ENCODE measurements around the gene C11orf16.

The C11orf16 gene

GRCh38 chr11:8922691-8923090, 10.1 kb downstream of the C11orf16 start:
- H3K4me1 ChIP-seq (ENCODE audit: insufficient read depth, low read length, poor library complexity, severe bottlenecking) = no peaks in the 10 kb centered on the region

GRCh38 chr11:8917157-8917825, 15.5 kb downstream of the C11orf16 start:
- TF ChIP-seq EZH2phosphoT487 (IDR thresholded peaks at IDR 0.05; ENCODE audit: borderline replicate concordance) (no peak), CTCF (conservative IDR thresholded peaks at IDR 0.05; ENCODE audit: low read length) (no peak)
- no peaks in the 10 kb centered on the region for H3K9me2 ChIP-seq (replicated peaks; ENCODE audit: low read depth, low read length)
- H3K9me3 ChIP-seq (ENCODE audit: insufficient read depth, low read depth, low read length) = no peaks in the 10 kb centered on the region
- no peaks in the 10 kb centered on the region for H3F3A ChIP-seq (ENCODE audit: low read depth)
- H4K20me1 ChIP-seq (ENCODE audit: insufficient read depth, low read length, poor library complexity, severe bottlenecking) = peaks cover 1% of the 10 kb centered on the region
- H3K4me1 ChIP-seq (ENCODE audit: insufficient read depth, low read length, poor library complexity, severe bottlenecking) = peaks cover 16% of the 10 kb centered on the region
- no peaks in the 10 kb centered on the region for H3K27me3 ChIP-seq (ENCODE audit: insufficient read depth, low read length, poor library complexity, severe bottlenecking)
- no peak overlapping the region for H3K4me3 ChIP-seq (ENCODE audit: low read length, poor library complexity, severe bottlenecking)
- H2AFZ ChIP-seq (ENCODE audit: low read length) = no peak overlapping the region
- H3K79me2 ChIP-seq (ENCODE audit: insufficient read depth, low read length) = peaks cover 12% of the 10 kb centered on the region
- H3K4me2 ChIP-seq (ENCODE audit: low read depth, low read length, poor library complexity, severe bottlenecking) = no peak overlapping the region
- H3K36me3 ChIP-seq (ENCODE audit: insufficient read depth, low read length) = peaks cover 12% of the 10 kb centered on the region; the same call in 1 of the 2 replicates
- H3K9ac ChIP-seq (ENCODE audit: low read depth, low read length, poor library complexity, severe bottlenecking) = no peak overlapping the region

More at GRCh38 chr11:8922691-8923090, 10.1 kb downstream of the C11orf16 start:
- no peak overlapping the region for H3K4me3 ChIP-seq (ENCODE audit: low read length, poor library complexity, severe bottlenecking)
- no peak overlapping the region for H2AFZ ChIP-seq (ENCODE audit: low read length)
- H4K20me1 ChIP-seq (ENCODE audit: insufficient read depth, low read length, poor library complexity, severe bottlenecking) = no peaks in the 10 kb centered on the region
- H3K4me2 ChIP-seq (ENCODE audit: low read depth, low read length, poor library complexity, severe bottlenecking) = no peak overlapping the region
- TF ChIP-seq EZH2phosphoT487 (IDR thresholded peaks at IDR 0.05; ENCODE audit: borderline replicate concordance) (no peak), CTCF (conservative IDR thresholded peaks at IDR 0.05; ENCODE audit: low read length) (no peak)
- H3K27me3 ChIP-seq (ENCODE audit: insufficient read depth, low read length, poor library complexity, severe bottlenecking) = no peaks in the 10 kb centered on the region
- H3K9me2 ChIP-seq (replicated peaks; ENCODE audit: low read depth, low read length) = no peaks in the 10 kb centered on the region
- H3K9me3 ChIP-seq (ENCODE audit: insufficient read depth, low read depth, low read length) = no peaks in the 10 kb centered on the region
- H3K79me2 ChIP-seq (ENCODE audit: insufficient read depth, low read length) = no peaks in the 10 kb centered on the region
- H3F3A ChIP-seq (ENCODE audit: low read depth) = no peaks in the 10 kb centered on the region
- peaks cover 4% of the 10 kb centered on the region; the same call in 1 of the 2 replicates for H3K36me3 ChIP-seq (ENCODE audit: insufficient read depth, low read length)
- no peak overlapping the region for H3K9ac ChIP-seq (ENCODE audit: low read depth, low read length, poor library complexity, severe bottlenecking)

GRCh38 chr11:8914661-8915018, 18.1 kb downstream of the C11orf16 start:
- TF ChIP-seq CTCF (conservative IDR thresholded peaks at IDR 0.05; ENCODE audit: low read length) (no peak; the same call in 1 of the 2 replicates), EZH2phosphoT487 (IDR thresholded peaks at IDR 0.05; ENCODE audit: borderline replicate concordance) (no peak)
- H3K4me1 ChIP-seq (ENCODE audit: insufficient read depth, low read length, poor library complexity, severe bottlenecking) = peaks cover 24% of the 10 kb centered on the region

More at GRCh38 chr11:8914661-8915018, 18.1 kb downstream of the C11orf16 start:
- Histone ChIP-seq H4K20me1 (ENCODE audit: insufficient read depth, low read length, poor library complexity, severe bottlenecking) (peaks cover 4% of the 10 kb centered on the region), H3K36me3 (ENCODE audit: insufficient read depth, low read length) (peaks cover 12% of the 10 kb centered on the region; the same call in 1 of the 2 replicates), H3K4me3 (ENCODE audit: low read length, poor library complexity, severe bottlenecking) (peak overlapping the region; percentile 64), H3K4me2 (ENCODE audit: low read depth, low read length, poor library complexity, severe bottlenecking) (peak overlapping the region; percentile 77), H3K27me3 (ENCODE audit: insufficient read depth, low read length, poor library complexity, severe bottlenecking) (no peaks in the 10 kb centered on the region), H3K9me3 (ENCODE audit: insufficient read depth, low read depth, low read length) (no peaks in the 10 kb centered on the region), H3K9me2 (replicated peaks; ENCODE audit: low read depth, low read length) (no peaks in the 10 kb centered on the region), H2AFZ (ENCODE audit: low read length) (no peak overlapping the region), H3K79me2 (ENCODE audit: insufficient read depth, low read length) (peaks cover 22% of the 10 kb centered on the region), H3K9ac (ENCODE audit: low read depth, low read length, poor library complexity, severe bottlenecking) (no peak overlapping the region), H3F3A (ENCODE audit: low read depth) (no peaks in the 10 kb centered on the region)

All from Loucy (cell line).